Measurements from ENCODE around the gene ADGB. TPM values are rescaled to one million over a fixed set of nuclear protein-coding genes. Genes with fewer than 3 reads are reported as not detected.

The ADGB gene
- total and polyA plus RNA-seq, 4 donors = 0.18 TPM; not detected in 3

DNA sequence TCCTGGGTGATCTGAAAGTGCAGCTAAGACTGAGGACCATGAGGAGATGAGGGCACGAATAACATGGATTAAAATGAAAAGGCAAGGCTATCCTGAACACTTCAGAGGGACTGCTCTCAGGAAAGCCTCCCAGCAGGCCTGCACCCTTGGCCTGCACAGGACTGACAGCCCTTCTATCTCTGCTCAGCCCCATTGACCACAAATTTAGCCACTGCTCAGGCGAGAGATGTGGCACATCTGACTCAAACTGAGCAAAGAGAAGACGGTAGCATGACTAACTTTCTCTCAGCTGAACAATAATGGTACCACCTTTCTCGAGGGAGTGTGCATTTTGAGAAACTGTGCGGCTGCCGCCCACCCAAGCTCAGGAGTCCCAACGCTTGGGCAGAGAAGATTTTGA lies 257.5 kb downstream of the ADGB start:
- no peaks in the 10 kb centered on the region for H3K36me3 ChIP-seq (ENCODE audit: control insufficient read depth in 1 of 2, insufficient read depth in 2 of 2, low read length in 1 of 2)
- ATAC-seq (ENCODE audit: low FRiP score) (no peak), DNase-seq (no peak)
- no peaks in the 10 kb centered on the region for H3K27me3 ChIP-seq (ENCODE audit: control insufficient read depth in 1 of 2, insufficient read depth in 2 of 2, low read length in 1 of 2)
- H3K27ac ChIP-seq (ENCODE audit: low read depth in 1 of 2, low read length in 2 of 2) = no peak overlapping the region
- 93 to 94% methylated on average over 7 of the region's 7 CpGs for WGBS, 2 donors
- intact Hi-C loops (cut with DNase I) = loop anchor here (2.0 to 5.0 kb wide), 4 partner anchors 56 to 429 kb away; partner anchors contain the start of gene STXBP5 (in 1 of the 2)
- no peak overlapping the region for H3K4me3 ChIP-seq (ENCODE audit: low read length in 2 of 2)
- no peaks in the 10 kb centered on the region for H3K9me3 ChIP-seq (ENCODE audit: control insufficient read depth, low read length)
- no peaks in the 10 kb centered on the region for H3K4me1 ChIP-seq (ENCODE audit: control insufficient read depth in 1 of 2, insufficient read depth in 2 of 2, low read length in 2 of 2)

DNA sequence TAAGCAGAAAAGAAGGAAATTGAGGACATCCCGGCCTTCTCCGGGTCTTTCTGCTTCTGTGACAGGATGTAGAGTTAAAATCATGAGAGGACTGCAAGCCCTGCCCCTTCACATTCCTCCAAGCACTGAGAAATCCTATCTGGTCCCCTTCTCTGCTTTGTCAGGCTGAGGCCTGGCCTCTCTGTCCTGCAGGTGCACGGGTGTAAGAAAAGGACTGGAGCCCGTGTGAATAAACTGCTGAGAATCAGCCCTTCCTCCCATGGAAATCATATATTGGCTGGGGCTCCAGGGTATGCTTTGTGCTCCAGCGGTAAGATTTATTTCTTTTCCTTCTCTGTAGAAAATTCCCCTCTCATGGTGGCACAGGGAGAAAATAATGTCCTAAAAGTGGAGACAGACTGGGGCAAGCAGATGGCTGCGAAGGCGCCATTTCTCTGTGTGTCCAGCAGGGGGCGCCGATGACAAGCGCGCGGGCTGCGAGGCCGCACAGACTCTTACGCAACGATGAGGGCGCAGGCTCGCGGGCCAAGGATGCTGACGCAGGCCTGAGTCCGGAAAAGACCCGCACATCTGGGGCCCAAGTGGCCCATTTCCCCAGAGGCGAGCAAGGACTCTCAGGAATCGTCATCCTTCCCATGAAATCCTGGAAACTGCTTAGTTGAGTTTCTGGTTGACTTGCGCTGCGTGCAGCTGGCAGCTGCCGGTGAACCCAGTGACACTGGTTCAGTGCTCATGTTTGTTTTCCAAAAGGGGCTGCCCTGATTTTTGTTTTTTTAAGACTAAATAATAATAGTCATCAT lies 258.6 kb downstream of the ADGB start:
- H3K4me1 ChIP-seq (ENCODE audit: control insufficient read depth in 1 of 2, insufficient read depth in 2 of 2, low read length in 2 of 2) = no peaks in the 10 kb centered on the region
- peak; percentile 92 to 96 for DNase-seq
- 13 to 14% methylated on average over 27 of the region's 27 CpGs for WGBS, 2 donors
- ATAC-seq (ENCODE audit: low FRiP score) = peak; percentile 98
- H3K27me3 ChIP-seq (ENCODE audit: control insufficient read depth in 1 of 2, insufficient read depth in 2 of 2, low read length in 1 of 2) = no peaks in the 10 kb centered on the region
- intact Hi-C loops (cut with DNase I) = loop anchor here (2.0 to 5.0 kb wide), 4 partner anchors 55 to 427 kb away; partner anchors contain the start of gene STXBP5 (in 1 of the 2)
- no peaks in the 10 kb centered on the region for H3K9me3 ChIP-seq (ENCODE audit: control insufficient read depth, low read length)
- no peak overlapping the region for H3K27ac ChIP-seq (ENCODE audit: low read depth in 1 of 2, low read length in 2 of 2)
- no peaks in the 10 kb centered on the region for H3K36me3 ChIP-seq (ENCODE audit: control insufficient read depth in 1 of 2, insufficient read depth in 2 of 2, low read length in 1 of 2)
- no peak overlapping the region for H3K4me3 ChIP-seq (ENCODE audit: low read length in 2 of 2)

- ATAC-seq (ENCODE audit: low FRiP score) (peak; percentile 49), DNase-seq (no peak)
- peak overlapping the region in 1 of 2 donors; percentile 29 for H3K27ac ChIP-seq (ENCODE audit: low read depth in 1 of 2, low read length in 2 of 2)
- no peaks in the 10 kb centered on the region for H3K9me3 ChIP-seq (ENCODE audit: control insufficient read depth, low read length)
- no peak overlapping the region for H3K4me3 ChIP-seq (ENCODE audit: low read length in 2 of 2)
- H3K4me1 ChIP-seq (ENCODE audit: control insufficient read depth in 1 of 2, insufficient read depth in 2 of 2, low read length in 2 of 2) = no peaks in the 10 kb centered on the region
- no peaks in the 10 kb centered on the region for H3K36me3 ChIP-seq (ENCODE audit: control insufficient read depth in 1 of 2, insufficient read depth in 2 of 2, low read length in 1 of 2)
- WGBS, 2 donors = 40 to 45% methylated on average over 5 of the region's 5 CpGs
- intact Hi-C loops (cut with DNase I) = loop anchor here (2.0 to 5.0 kb wide), 4 partner anchors 54 to 427 kb away; partner anchors contain the start of gene STXBP5 (in 1 of the 2)
- H3K27me3 ChIP-seq (ENCODE audit: control insufficient read depth in 1 of 2, insufficient read depth in 2 of 2, low read length in 1 of 2) = no peaks in the 10 kb centered on the region
These were observed 259.2 kb downstream of the ADGB start for GRCh38 chr6:146857980-146858347.

- DNase-seq = no peak
- Histone ChIP-seq H3K4me1 (ENCODE audit: control insufficient read depth in 1 of 2, insufficient read depth in 2 of 2, low read length in 2 of 2) (no peaks in the 10 kb centered on the region), H3K27ac (ENCODE audit: low read depth in 1 of 2, low read length in 2 of 2) (no peak overlapping the region), H3K9me3 (ENCODE audit: control insufficient read depth, low read length) (no peaks in the 10 kb centered on the region), H3K27me3 (ENCODE audit: control insufficient read depth in 1 of 2, insufficient read depth in 2 of 2, low read length in 1 of 2) (no peaks in the 10 kb centered on the region), H3K36me3 (ENCODE audit: control insufficient read depth in 1 of 2, insufficient read depth in 2 of 2, low read length in 1 of 2) (no peaks in the 10 kb centered on the region), H3K4me3 (ENCODE audit: low read length in 2 of 2) (no peak overlapping the region)
- intact Hi-C loops (cut with DNase I) = loop anchor here (2.0 to 5.0 kb wide), 3 partner anchors 53 to 426 kb away; partner anchors contain the start of gene STXBP5 (in 1 of the 2)
- no peak for ATAC-seq (ENCODE audit: low FRiP score)
- 96 to 97% methylated on average over 4 of the region's 4 CpGs for WGBS, 2 donors
These were observed 260.4 kb downstream of the ADGB start for GRCh38 chr6:146859206-146859605.

- no peaks in the 10 kb centered on the region for H3K36me3 ChIP-seq (ENCODE audit: control insufficient read depth in 1 of 2, insufficient read depth in 2 of 2, low read length in 1 of 2)
- H3K9me3 ChIP-seq (ENCODE audit: control insufficient read depth, low read length) = no peaks in the 10 kb centered on the region
- no peaks in the 10 kb centered on the region for H3K27me3 ChIP-seq (ENCODE audit: control insufficient read depth in 1 of 2, insufficient read depth in 2 of 2, low read length in 1 of 2)
- WGBS, 2 donors = 63 to 74% methylated on average over 3 of the region's 3 CpGs
- ATAC-seq (ENCODE audit: low FRiP score) (no peak), DNase-seq (no peak)
- no peaks in the 10 kb centered on the region for H3K4me1 ChIP-seq (ENCODE audit: control insufficient read depth in 1 of 2, insufficient read depth in 2 of 2, low read length in 2 of 2)
- intact Hi-C loops (cut with DNase I) = loop anchor here (2.0 to 5.0 kb wide), 3 partner anchors 52 to 425 kb away; partner anchors contain the start of gene STXBP5 (in 1 of the 2)
- H3K4me3 ChIP-seq (ENCODE audit: low read length in 2 of 2) = no peak overlapping the region
- no peak overlapping the region for H3K27ac ChIP-seq (ENCODE audit: low read depth in 1 of 2, low read length in 2 of 2)
These were observed 261.2 kb downstream of the ADGB start for GRCh38 chr6:146859795-146860495.

GRCh38 chr6:146860583-146860982 lies 261.8 kb downstream of the ADGB start:
- Histone ChIP-seq H3K36me3 (ENCODE audit: control insufficient read depth in 1 of 2, insufficient read depth in 2 of 2, low read length in 1 of 2) (no peaks in the 10 kb centered on the region), H3K4me1 (ENCODE audit: control insufficient read depth in 1 of 2, insufficient read depth in 2 of 2, low read length in 2 of 2) (no peaks in the 10 kb centered on the region), H3K9me3 (ENCODE audit: control insufficient read depth, low read length) (no peaks in the 10 kb centered on the region), H3K27me3 (ENCODE audit: control insufficient read depth in 1 of 2, insufficient read depth in 2 of 2, low read length in 1 of 2) (no peaks in the 10 kb centered on the region), H3K27ac (ENCODE audit: low read depth in 1 of 2, low read length in 2 of 2) (no peak overlapping the region), H3K4me3 (ENCODE audit: low read length in 2 of 2) (no peak overlapping the region)
- ATAC-seq (ENCODE audit: low FRiP score) (no peak), DNase-seq (no peak)
- intact Hi-C loops (cut with DNase I) = no loop called here
- WGBS, 2 donors = 9 to 12% methylated on average over 2 of the region's 2 CpGs

DNA sequence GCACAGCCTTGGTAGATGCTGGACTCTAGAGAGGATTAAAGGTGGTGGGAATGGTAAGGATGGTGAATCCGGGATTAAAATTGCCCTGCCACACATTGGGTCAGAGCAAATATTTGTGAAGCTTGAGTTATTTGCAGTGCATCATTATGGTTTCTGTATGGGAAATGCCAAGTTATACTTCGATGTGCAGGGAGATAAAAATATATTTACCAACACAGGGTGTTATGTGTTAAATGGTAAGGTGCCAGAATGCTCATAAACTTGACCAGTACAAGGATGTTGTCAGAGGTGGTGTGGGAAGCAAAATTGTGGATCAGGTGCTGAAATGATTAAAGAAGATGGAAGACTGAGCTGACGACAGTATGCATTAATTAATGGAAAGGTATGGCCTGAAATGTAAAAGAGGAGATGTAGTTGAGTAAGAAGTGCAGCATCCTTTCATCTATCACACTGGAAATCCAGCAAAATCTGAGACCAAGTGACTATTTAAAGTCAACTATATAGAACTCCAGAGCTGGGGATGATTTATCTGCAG lies 262.3 kb downstream of the ADGB start:
- Histone ChIP-seq H3K9me3 (ENCODE audit: control insufficient read depth, low read length) (no peaks in the 10 kb centered on the region), H3K36me3 (ENCODE audit: control insufficient read depth in 1 of 2, insufficient read depth in 2 of 2, low read length in 1 of 2) (no peaks in the 10 kb centered on the region), H3K4me3 (ENCODE audit: low read length in 2 of 2) (no peak overlapping the region), H3K4me1 (ENCODE audit: control insufficient read depth in 1 of 2, insufficient read depth in 2 of 2, low read length in 2 of 2) (no peaks in the 10 kb centered on the region), H3K27ac (ENCODE audit: low read depth in 1 of 2, low read length in 2 of 2) (no peak overlapping the region), H3K27me3 (ENCODE audit: control insufficient read depth in 1 of 2, insufficient read depth in 2 of 2, low read length in 1 of 2) (no peaks in the 10 kb centered on the region)
- ATAC-seq (ENCODE audit: low FRiP score) = no peak
- intact Hi-C loops (cut with DNase I) = no loop called here
- 71 to 78% methylated on average over 3 of the region's 3 CpGs for WGBS, 2 donors
- no peak for DNase-seq

DNA sequence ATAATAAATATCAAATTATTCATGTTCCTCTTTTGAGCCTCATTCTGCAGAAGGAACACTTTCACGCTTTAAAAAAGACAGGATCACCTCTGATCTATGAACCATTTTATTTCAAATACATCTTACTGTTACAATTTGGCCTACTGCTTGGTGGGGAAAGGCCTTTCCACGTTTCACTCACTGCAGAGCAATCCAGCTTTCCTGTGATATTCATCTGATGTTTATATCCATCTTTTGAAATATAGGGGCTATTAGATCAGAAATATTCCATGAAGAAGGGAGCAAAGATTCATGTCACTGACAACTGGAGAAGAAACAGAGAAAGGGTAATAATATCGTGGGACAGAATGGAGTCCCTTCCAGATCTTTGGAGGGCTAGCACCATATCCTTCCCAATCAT lies 262.9 kb downstream of the ADGB start:
- no peak overlapping the region for H3K27ac ChIP-seq (ENCODE audit: low read depth in 1 of 2, low read length in 2 of 2)
- 92% methylated on average over 3 of the region's 3 CpGs for WGBS, 2 donors
- DNase-seq = no peak
- intact Hi-C loops (cut with DNase I) = no loop called here
- no peak for ATAC-seq (ENCODE audit: low FRiP score)
- H3K36me3 ChIP-seq (ENCODE audit: control insufficient read depth in 1 of 2, insufficient read depth in 2 of 2, low read length in 1 of 2) = no peaks in the 10 kb centered on the region
- no peaks in the 10 kb centered on the region for H3K9me3 ChIP-seq (ENCODE audit: control insufficient read depth, low read length)
- no peak overlapping the region for H3K4me3 ChIP-seq (ENCODE audit: low read length in 2 of 2)
- H3K27me3 ChIP-seq (ENCODE audit: control insufficient read depth in 1 of 2, insufficient read depth in 2 of 2, low read length in 1 of 2) = no peaks in the 10 kb centered on the region
- no peaks in the 10 kb centered on the region for H3K4me1 ChIP-seq (ENCODE audit: control insufficient read depth in 1 of 2, insufficient read depth in 2 of 2, low read length in 2 of 2)
